ENCODE measurements around the gene RFX4. TPM values are rescaled to one million over a fixed set of nuclear protein-coding genes. Genes with fewer than 3 reads are reported as not detected.
A peak's percentile ranks its signal among the peaks of the same experiment; 100 is the strongest.

Gene RFX4
- total RNA-seq, 1 donor from 2014 or later, result 3.4 TPM

DNA sequence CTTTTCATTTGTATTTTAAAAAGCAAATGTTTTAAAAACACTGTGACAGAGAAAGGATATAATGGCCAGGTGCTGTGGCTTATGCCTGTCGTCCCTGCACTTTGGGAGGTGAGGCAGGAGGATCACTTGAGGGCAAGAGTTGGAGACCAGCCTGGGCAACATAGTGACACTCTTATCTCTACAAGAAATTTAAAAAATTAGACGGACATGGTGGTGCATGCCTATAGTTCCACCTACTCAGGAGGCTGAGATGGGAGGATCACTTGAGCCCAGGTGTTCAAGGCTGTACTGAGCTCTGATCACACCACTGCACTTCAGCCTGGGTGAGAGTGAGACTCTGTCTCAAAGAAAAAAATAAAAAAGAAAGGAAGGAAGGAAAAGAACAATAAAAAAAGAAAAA lies 7.8 kb downstream of the RFX4 start:
- Histone ChIP-seq H3K4me1 (peaks cover 21% of the 10 kb centered on the region), H3K9ac (no peak overlapping the region), H3K4me3 (no peak overlapping the region), H3K9me3 (ENCODE audit: low read depth) (no peaks in the 10 kb centered on the region), H3K79me2 (ENCODE audit: low read depth) (no peaks in the 10 kb centered on the region), H3K27me3 (peaks cover 100% of the 10 kb centered on the region), H4K20me1 (ENCODE audit: low read depth) (peaks cover 14% of the 10 kb centered on the region), H3F3A (ENCODE audit: low read depth) (peaks cover 26% of the 10 kb centered on the region), H3K27ac (no peak overlapping the region), H2AFZ (replicated peaks) (no peak overlapping the region), H3K36me3 (no peaks in the 10 kb centered on the region), H3K4me2 (no peak overlapping the region)
- Mint-ChIP-seq H3K27me3 (ENCODE audit: insufficient read depth, low read depth) (peaks cover 6% of the 10 kb centered on the region), H3K4me1 (peaks cover 68% of the 10 kb centered on the region), H3K9me3 (no peaks in the 10 kb centered on the region), H3K27ac (no peak overlapping the region), H3K4me3 (no peak overlapping the region), H3K36me3 (peaks cover 41% of the 10 kb centered on the region)
- DNase-seq (ENCODE audit: low spot score), result no peak
- TF ChIP-seq EZH2 (IDR thresholded peaks at IDR 0.05), result no peak
- no peak for TF ChIP-seq CTCF (IDR thresholded peaks at IDR 0.05)
- no peak for TF ChIP-seq EZH2phosphoT487 (IDR thresholded peaks at IDR 0.05)

- H2AFZ ChIP-seq (replicated peaks), result no peak overlapping the region
- no peak for TF ChIP-seq EZH2phosphoT487 (IDR thresholded peaks at IDR 0.05)
- TF ChIP-seq CTCF (IDR thresholded peaks at IDR 0.05), result no peak
- no peak for TF ChIP-seq EZH2 (IDR thresholded peaks at IDR 0.05)
- no peaks in the 10 kb centered on the region for H4K20me1 ChIP-seq (ENCODE audit: low read depth)
- H3K4me1 ChIP-seq, result no peaks in the 10 kb centered on the region
- DNase-seq (ENCODE audit: low spot score), result peak; percentile 54
- Mint-ChIP-seq H3K4me3 (no peak overlapping the region), H3K27ac (no peak overlapping the region), H3K9me3 (no peaks in the 10 kb centered on the region), H3K36me3 (peaks cover 58% of the 10 kb centered on the region), H3K27me3 (ENCODE audit: insufficient read depth, low read depth) (peaks cover 2% of the 10 kb centered on the region), H3K4me1 (peaks cover 59% of the 10 kb centered on the region)
- no peaks in the 10 kb centered on the region for H3F3A ChIP-seq (ENCODE audit: low read depth)
- no peaks in the 10 kb centered on the region for H3K36me3 ChIP-seq
- no peaks in the 10 kb centered on the region for H3K79me2 ChIP-seq (ENCODE audit: low read depth)
- peaks cover 97% of the 10 kb centered on the region for H3K27me3 ChIP-seq
- no peak overlapping the region for H3K4me3 ChIP-seq
- no peak overlapping the region for H3K9ac ChIP-seq
- H3K27ac ChIP-seq, result no peak overlapping the region
- H3K4me2 ChIP-seq, result no peak overlapping the region
- H3K9me3 ChIP-seq (ENCODE audit: low read depth), result no peaks in the 10 kb centered on the region
These were observed 11.6 kb downstream of the RFX4 start for GRCh38 chr12:106594447-106594846.

DNA sequence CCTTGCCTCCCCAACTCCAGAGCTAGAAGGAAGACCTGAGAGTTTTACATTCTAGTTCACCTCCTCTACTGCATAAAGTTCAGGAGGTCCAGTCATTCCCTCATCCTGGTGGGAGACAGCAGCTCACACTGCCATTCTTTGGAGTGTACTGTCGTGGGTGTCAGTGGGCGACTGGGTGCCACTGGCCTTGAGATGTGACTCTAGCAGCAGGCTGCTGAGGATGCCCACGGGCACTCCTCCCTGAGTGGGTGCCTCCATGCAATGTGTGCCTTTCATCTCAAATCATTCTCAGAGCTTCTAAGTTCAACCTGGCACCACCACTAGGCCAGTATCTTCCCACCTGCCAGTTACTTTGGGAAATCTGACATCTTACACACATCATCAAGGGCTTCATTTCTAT lies 12.5 kb downstream of the RFX4 start:
- DNase-seq (ENCODE audit: low spot score), result no peak
- Histone ChIP-seq H3K79me2 (ENCODE audit: low read depth) (no peaks in the 10 kb centered on the region), H3K4me3 (no peak overlapping the region), H3K36me3 (no peaks in the 10 kb centered on the region), H3K4me1 (peaks cover 1% of the 10 kb centered on the region), H3K4me2 (no peak overlapping the region), H2AFZ (replicated peaks) (no peak overlapping the region), H3K27me3 (peaks cover 89% of the 10 kb centered on the region), H4K20me1 (ENCODE audit: low read depth) (no peaks in the 10 kb centered on the region), H3K9me3 (ENCODE audit: low read depth) (no peaks in the 10 kb centered on the region), H3K9ac (no peak overlapping the region), H3F3A (ENCODE audit: low read depth) (no peaks in the 10 kb centered on the region), H3K27ac (no peak overlapping the region)
- H3K27ac Mint-ChIP-seq, result no peak overlapping the region
- H3K9me3 Mint-ChIP-seq, result no peaks in the 10 kb centered on the region
- no peak overlapping the region for H3K4me3 Mint-ChIP-seq
- H3K27me3 Mint-ChIP-seq (ENCODE audit: insufficient read depth, low read depth), result peaks cover 2% of the 10 kb centered on the region
- H3K36me3 Mint-ChIP-seq, result peaks cover 59% of the 10 kb centered on the region
- H3K4me1 Mint-ChIP-seq, result peaks cover 60% of the 10 kb centered on the region
- no peak for TF ChIP-seq CTCF (IDR thresholded peaks at IDR 0.05)
- no peak for TF ChIP-seq EZH2 (IDR thresholded peaks at IDR 0.05)
- TF ChIP-seq EZH2phosphoT487 (IDR thresholded peaks at IDR 0.05), result no peak

Measured in neural progenitor cell (in vitro differentiated cells).